ENCODE measurements around the gene FAM216A. TPM values are rescaled to one million over a fixed set of nuclear protein-coding genes. Genes with fewer than 3 reads are reported as not detected.

FAM216A gene
- total RNA-seq, 4 donors from 2014 or later, result 2.6 to 10.1 (median 5.5) TPM

- intact Hi-C loops (cut with DNase I), result no loop called here
- peaks cover 10 to 16% of the 10 kb centered on the region in 2 donors for H3K4me1 ChIP-seq
Measured at GRCh38 chr12:110538869-110539622, 70.4 kb downstream of the FAM216A start.

More at GRCh38 chr12:110538869-110539622, 70.4 kb downstream of the FAM216A start:
- H3K27ac ChIP-seq, result no peak overlapping the region
- H3K36me3 ChIP-seq, result peaks cover 21 to 31% of the 10 kb centered on the region in 2 donors
- TF ChIP-seq POLR2A (IDR thresholded peaks at IDR 0.05) (no peak), CTCF (IDR thresholded peaks at IDR 0.05) (no peak)
- 95 to 96% methylated on average over 5 of the region's 5 CpGs for WGBS, 2 donors
- no peaks in the 10 kb centered on the region for H3K27me3 ChIP-seq
- no peak for DNase-seq
- H3K4me3 ChIP-seq (replicated peaks in 1 of 3), result no peak overlapping the region
- no peaks in the 10 kb centered on the region for H3K9me3 ChIP-seq

Small RNAs within 50 kb of the gene (small RNA-seq; reads per million reads assigned to genes)
- not detected for gene RF00278

Other genes with a start within 250 kb of the FAM216A start
- 100 to 1,000 TPM; 126 to 220 (median 174) TPM for gene ATP2A2, start 187.6 kb upstream of the FAM216A start, total RNA-seq
- 10 to 100 TPM; 49.4 to 61.9 (median 50.9) TPM for gene ANAPC7, start 65.1 kb upstream of the FAM216A start, total RNA-seq
- 100 to 1,000 TPM; 169 to 516 (median 218) TPM for gene ARPC3, start 18.5 kb upstream of the FAM216A start, total RNA-seq
- gene GPN3, start 588 bp upstream of the FAM216A start, total RNA-seq, result 10 to 100 TPM; 17.1 to 23.6 (median 17.9) TPM
- gene VPS29, start 33.3 kb downstream of the FAM216A start, total RNA-seq, result 100 to 1,000 TPM in 3 of 4 donors, 10 to 100 TPM in 1; 94.0 to 188 (median 133) TPM
- under 1 TPM in 2 of 4 donors, not detected in 2; 0.40 to 0.45 TPM for gene RAD9B, start 33.5 kb downstream of the FAM216A start, total RNA-seq
- gene PPTC7, start 114.5 kb downstream of the FAM216A start, total RNA-seq, result 10 to 100 TPM; 15.8 to 28.9 (median 22.8) TPM
- gene TCTN1, start 145.3 kb downstream of the FAM216A start, total RNA-seq, result 100 to 1,000 TPM in 3 of 4 donors, 10 to 100 TPM in 1; 98.8 to 204 (median 125) TPM
- gene HVCN1, start 220.3 kb downstream of the FAM216A start, total RNA-seq, result 1 to 10 TPM; 4.4 to 6.9 (median 4.5) TPM

All from thyroid gland (tissue), 4 donors.